Renal pelvis (tissue), 4 donors: Measurements from ENCODE around the gene IDE. TPM values are rescaled to one million over a fixed set of nuclear protein-coding genes. Genes with fewer than 3 reads are reported as not detected.
"Not testable (repeated sequence)": the region's sequence is repeated elsewhere in the genome, so short reads cannot be mapped to it uniquely, and the experiment has no call there.

ENCODE experiments used
- DNase-seq: peaks from one replicate; pipeline ENCODE4 v3.0.0-alpha.2; 2013
- polyA plus RNA-seq, 3 donors: library from polyadenylated mRNA; unstranded; fragments of 120-200 nt; gene quantifications; one replicate each; pipeline ENCODE4 v1.2.1, GENCODE V29; 2013; ENCODE audit not compliant: insufficient read length in 3 of 3

The IDE gene
- polyA plus RNA-seq, 3 donors = 21.1 to 28.1 (median 26.0) TPM

DNA sequence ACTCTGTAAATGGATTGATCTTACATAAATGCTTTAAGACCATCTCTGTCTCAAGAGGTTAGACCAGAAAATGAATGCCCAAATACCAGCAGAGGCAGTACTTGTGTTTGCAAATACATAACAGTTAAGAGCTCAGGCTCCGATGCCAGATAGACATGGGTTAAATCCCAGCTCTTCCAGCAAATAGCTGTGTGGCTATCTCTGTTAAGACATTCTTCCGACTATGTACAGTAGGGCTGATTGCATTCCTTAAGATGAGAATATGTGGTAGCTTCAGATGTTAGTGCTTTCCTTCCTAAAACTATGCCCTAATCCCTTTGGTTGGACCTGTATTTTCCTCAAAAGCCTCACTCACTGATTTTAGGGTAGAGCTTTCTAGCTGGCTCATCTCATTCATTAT, 2.2 kb downstream of the IDE start:
- no peak for DNase-seq

DNA sequence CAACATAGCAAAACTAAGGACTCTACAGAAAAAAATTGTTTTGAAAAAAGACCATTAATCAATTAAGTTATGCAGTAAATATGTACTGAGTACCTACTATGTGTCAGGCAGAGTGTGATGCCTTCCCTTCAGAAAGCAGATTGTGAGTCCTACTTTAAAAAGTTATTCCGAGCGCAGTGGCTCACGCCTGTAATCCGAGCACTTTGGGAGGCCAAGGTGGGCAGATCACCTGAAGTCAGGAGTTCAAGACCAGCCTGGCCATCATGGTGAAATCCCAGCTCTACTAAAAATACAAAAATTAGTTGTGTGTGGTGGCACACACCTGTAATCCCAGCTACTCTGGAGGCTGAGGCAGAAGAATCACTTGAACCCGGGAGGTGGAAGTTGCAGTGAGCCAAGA, 4.2 kb downstream of the IDE start:
- DNase-seq = not testable (repeated sequence)

DNA sequence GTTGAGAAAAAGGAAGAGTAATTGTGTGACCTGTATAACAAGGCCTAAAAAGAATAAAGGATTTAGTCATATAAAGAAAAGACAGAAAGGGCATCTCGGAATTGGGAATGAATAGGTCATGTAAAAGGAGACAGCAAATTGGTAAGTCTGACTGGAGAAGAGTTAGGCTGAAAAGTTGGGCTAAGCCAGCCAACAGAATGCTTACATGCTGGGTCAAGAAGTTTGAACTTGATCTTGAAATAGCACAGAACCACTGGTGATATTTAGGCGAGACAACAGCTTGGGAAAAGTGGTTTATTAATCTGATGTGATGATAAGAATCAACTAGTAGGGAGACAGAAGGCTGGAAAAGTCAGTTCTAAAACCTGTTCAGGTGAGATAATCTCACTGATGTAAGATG, 4.8 kb downstream of the IDE start:
- no peak for DNase-seq

DNA sequence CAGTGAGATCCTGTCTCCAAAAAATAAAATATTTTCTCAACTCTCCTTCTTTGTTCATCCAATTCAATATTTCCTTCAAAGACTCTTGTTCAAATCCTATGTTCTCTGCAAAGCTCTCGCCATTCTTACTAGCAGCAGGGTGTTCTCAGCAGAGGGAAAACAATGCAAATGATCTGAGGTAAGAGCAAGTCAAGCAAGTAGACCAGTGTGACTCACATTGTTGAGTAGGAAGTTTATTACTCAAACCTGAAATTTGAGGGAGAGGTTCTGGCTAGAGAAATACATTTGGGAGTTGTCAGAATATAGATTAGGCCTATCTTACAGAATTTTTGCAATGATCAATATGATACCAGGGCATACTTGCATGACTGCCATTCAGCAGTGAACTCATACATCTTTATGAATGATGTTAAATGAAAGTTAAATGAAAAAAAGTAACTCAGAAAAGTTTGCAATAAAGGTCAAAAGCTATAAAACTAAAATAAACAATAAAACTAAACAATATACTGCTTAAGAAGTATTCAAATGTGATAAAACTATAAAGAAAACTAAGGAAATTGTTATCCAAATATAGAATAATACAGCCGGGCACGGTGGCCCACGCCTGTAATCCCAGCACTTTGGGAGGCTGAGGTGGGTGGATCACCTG, 5.8 kb downstream of the IDE start:
- DNase-seq = no peak

DNA sequence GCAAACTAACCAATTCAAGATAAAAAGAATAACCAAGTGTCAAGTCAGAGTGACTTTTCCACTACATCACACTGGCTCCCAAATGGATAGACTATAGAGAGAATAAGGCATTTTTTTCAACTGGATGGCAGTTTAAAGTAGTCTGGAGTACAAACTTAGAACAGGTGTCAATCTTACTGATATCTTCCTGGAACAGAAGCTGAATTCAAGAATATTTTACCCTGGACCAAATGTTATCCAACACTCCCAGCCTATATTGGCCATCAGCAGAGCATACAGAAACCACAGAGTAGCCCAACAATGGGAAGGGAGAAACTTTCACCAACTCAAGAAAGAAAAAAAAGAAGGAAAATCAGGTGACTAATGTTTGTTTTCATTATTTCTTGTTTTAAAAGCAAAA, 11.5 kb downstream of the IDE start:
- DNase-seq = no peak

DNA sequence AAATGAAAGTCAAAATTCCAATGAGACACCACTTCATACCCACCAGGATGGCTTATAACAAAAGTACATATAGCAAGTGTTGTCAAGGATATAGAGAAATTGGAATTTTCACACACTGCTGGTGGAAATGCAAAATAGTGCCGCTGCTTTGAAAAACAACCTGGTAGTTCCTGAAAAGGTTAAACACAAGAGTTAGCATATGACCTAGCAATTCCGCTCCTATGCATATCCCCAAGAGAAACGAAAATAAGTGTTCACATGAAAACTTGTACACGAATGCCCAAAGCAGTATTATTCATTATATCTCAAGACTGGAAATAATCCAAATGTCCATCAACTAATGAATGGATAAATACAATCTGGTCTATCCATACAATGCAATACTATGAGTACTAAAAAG, 14.8 kb downstream of the IDE start:
- no peak for DNase-seq

DNA sequence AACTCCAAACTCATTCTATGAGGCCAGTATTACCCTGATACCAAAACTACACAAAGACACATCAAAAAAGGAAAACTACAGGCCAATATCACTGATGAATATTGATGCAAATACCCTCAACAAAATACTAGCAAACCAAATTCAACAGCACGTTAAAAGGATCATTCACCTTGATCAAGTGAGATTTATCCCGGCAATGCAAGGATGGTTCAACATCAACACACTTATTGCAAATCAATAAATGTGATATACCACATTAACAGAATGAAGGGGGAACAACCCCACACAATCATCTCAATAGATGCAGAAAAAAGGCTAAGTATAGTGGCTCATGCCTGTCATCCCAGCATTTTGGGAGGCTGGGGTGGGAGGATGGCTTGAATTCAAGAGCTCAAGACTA, 19.9 kb downstream of the IDE start:
- DNase-seq = no peak

DNA sequence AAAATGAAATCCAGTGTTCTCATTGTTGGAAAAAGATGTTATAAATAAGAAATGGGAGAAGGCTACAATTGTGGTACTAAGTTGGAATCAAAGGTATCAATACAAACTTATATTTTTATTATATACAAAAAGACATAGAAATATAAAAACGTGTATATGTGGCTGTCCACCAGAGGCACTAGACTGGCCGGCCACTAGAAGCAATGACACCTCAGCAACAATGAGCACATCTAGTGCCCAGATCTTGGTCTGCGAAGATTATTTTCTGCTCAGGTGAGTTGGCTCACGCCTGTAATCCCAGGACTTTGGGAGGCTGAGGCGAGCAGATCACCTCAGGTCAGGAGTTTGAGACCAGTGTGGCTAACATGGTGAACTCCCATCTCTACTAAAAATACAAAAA, 21.6 kb downstream of the IDE start:
- DNase-seq = no peak

DNA sequence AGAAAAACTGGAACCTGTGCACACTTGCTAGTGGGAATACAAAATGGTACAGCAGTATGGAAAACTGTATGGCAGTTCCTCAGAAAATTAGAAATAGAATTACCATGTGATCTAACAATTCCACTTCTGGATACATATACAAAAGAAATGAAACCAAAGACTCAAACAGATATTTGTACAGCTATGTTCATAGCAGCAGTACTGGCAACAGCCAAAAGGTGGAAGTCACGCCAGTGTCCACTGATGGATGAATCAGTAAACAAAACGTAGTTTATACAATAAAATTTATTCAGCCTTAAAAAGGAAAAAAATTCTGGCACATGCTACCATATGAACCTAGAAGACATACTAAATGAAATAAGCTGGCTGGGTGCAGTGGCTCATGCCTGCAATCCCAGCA, 23.0 kb downstream of the IDE start:
- no peak for DNase-seq

DNA sequence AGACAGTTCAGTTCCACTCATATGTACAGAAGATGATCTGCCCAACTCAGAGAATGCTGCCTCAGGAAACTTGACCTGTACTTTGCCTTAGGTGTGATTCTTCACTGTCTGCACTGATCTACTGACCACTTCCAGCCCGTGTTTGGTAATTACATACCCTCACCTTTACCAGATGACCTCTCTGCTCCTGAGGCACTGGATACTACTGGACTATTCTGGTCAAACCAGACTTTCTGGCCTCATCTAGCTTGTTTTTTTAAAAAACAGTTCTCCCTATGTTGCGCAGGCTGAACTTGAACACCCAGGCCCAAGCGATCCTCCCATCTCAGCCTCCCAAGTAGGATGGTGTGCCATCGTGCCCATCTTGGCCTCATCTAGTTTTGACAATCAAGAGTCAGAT, 26.2 kb downstream of the IDE start:
- DNase-seq = no peak

DNA sequence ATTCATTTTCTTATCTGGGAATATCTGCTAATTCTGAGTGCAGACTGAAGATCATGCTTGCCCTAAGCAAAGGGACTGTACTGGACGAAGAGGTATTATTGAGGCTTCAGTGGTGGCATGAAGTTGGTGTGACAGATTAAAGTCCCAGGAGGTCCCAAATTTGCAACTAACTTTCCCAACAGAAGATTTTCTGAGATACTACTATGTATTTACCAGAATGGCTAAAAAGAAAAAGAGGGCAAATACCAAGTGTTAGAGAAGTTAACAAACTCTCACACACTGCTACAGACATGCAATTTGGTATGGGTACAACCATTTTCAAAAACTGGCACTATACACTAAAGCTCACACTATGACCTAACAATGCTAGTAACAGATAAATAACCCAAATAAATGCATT, 28.3 kb downstream of the IDE start:
- DNase-seq = no peak

DNA sequence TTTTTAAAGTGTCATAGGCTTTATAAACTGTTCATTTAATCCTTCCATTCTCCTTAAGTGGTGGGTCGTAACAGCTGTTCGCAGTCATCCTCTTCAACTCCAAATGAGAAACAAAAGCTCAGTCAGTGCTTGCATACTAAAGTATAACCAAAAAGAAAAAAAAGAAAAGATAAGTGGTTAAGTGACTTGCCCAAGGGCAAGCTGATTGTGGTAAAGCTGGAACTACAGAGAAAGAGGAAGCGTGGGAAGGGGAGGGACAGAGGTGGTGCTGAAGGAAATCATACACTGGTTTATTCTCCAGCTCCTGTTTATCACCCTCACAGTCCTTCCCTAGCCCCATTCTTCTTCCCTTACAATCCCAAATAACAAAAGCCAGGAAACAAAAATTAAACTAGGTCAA, 29.6 kb downstream of the IDE start:
- DNase-seq = no peak

DNA sequence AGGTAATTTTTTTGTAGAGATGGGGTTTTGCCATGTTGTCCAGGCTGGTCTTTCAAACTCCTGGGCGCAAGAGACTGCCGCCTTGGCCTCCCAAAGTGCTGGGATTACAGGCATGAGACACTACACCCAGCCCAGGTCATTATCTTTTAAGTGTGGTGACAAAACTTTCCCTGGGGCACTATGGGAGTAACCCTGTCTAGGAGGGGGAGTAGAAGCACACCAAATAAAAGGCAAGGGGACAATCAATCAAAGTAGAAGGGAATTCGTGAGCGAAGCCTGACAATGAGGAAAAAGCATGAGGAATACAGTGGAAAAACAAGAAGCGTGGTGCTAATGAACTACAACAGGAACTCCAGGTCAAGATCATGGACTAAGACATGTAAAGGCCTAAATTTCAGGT, 31.4 kb downstream of the IDE start:
- DNase-seq = no peak

DNA sequence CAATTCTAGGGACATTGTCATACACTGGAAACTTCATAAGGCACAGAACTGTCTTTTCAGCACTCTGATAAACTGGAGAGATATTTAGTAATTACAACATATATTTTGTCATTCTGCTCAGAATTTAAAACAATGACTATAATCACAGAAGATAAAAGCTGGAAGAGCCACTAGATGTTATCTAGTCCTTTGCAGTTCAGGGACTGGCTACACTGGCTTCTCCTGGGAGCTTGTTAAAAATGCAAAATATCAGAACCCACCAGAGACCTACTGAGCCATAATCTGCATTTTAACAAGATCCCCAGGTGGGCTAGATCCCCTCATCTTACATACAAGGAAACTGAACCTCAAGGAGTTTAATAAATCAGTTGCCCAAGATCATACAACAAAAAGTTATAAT, 32.3 kb downstream of the IDE start:
- no peak for DNase-seq

DNA sequence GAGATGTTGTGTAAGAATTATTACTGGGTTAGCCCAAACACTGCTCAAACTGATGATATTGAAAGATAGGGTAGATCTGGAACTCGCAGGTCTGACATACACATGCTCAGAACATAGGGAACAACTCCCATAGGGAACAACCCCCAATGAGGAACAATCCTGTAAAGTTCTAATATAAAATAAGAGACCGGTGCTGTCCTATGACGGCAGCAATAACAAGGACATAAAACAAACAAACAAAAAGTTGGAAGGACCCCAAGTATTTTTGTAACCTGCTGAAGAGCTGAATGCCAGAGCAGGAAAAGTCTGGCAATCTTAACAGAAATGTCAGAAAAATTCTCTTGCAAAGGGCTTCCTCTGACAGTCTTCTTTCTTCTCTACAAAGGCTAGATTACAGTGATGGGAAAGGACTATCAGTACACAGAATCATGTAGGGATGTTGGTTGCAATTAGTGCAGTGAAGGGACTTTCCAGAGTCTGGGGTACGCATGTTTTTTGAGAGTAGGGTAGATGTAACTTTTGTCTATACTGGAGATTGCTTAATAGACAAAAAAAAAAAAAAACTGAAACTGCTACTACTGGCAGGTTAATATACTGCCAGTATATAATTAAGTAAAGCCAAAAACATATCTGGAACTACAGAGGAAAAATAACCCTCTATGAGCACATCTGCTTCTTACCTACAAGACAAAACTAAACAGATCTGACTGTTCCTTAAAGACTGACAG, 35.5 kb downstream of the IDE start:
- no peak for DNase-seq

DNA sequence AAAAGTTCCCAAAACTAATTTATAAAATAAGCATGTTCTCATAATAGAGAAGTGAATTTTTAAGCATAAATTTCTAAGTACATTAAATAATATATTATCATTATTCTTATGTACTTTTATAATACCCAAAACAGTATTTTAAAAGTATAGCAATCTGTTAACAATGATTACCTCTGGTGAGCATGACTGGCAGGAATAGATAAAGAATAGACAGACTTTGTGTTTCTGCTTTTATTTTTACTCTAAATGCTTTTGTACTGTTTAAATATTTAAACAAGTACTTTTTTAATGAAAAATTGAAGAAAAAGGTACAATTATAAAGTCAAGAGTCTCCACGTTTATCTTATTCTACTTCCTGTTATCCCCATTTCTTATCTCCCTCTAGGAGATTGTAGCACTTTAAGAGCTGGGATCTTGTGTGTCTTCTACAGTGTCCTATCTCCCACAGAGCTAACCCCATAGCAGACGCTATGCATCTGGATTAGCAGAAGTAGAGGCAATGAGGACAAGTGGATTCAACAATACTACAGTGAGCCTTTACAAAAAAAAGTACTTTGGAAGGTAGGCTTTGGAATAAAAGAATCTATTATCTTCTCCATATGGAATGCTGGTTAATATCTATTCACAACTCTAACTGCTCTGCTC, 42.9 kb downstream of the IDE start:
- no peak for DNase-seq

DNA sequence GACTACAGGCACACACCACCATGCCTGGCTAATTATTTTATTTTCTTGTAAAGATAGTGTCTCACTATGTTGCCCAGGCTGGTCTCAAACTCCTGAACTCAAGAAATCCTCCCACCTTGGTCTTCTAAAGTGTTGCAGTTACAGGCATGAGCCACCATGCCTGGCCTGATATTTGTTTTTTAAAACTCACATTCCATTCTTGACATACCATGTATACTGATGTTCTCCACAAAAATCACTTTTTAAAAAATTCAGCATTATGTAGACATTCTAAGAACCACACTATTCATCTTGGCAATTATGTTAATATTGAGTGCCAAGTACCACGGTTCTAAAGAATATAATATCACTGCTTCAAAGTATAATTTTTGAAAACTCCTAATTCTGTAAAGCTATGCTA, 43.5 kb downstream of the IDE start:
- no peak for DNase-seq

DNA sequence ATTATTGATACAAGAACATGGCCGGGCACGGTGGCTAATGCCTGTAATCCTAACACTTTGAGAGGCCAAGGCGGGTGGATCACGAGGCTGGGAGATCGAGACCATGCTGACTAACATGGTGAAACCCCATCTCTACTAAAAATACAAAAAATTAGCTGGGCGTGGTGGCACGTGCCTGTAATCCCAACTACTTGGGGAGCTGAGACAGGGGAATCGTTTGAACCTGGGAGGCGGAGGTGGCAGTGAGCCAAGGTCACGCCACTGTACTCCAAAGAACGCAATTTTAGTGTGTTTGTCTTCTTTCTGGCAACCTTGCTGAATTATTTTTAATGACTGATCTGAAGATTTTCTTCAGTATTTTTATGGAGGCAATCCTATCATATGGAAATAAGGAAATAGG, 46.2 kb downstream of the IDE start:
- DNase-seq = no peak

DNA sequence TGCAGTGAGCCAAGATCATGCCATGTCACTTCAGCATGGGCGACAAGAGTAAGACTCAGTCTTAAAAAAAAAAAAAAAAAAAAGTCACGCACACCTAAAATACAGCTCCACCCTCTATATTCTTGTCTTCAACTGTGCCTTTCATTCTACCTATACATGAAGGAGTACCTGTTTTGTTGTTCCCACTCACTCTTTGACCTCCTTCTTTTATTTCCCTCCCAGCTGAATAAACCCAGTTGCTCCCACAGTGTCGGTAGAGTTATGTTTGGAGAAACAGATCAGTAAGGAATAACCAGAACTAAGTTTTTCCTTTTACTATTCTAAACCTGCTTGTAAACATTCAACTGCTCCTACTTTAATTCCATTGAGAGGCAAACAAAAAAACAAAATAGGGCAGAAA, 50.3 kb downstream of the IDE start:
- DNase-seq = no peak

DNA sequence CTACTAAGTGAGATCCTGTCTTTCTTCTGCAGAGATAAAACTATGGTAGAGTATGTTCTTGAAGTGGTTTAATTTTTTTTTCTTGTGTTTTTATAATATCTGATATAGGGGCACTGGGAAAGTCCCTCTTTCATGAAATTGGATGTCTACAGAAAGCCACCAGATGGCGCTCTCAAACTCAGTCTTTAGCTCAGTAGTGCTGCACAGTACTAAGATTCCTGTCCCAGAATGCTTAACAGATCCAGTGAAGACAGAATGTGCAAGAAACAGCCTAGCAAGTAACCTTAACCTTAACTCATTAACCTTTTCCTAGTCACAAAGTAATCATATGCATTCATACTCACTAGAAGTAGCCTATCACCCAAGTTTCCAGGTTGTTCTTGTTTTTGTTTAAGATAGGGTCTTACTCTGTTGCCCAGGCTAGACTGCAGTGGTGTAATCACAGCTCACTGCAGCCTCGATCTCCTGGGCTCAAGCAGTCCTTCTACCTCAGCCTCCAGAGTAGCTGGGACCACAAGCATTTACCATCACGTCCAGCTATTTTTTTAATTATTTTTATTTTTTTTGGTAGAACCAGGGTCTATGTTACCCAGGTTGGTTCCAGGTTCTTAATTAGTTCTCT, 56.7 kb downstream of the IDE start:
- DNase-seq = peak; percentile 68

DNA sequence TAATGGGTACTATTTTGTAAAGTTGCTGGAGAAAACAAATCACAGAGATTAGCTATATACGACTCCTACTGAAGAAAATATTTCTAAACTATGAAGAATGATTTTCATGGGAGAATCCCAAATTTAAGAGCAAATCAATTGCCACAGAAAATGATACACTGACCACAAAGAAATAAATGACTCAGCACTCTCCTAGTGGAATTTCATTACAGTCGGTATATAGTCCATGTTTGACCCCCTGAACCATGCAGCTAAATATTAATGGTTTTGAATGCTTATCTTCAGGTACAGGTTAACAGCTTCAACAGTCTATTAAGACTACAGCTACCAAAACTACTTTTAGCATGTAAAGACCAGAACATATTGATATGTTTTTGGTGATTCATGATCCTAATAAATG, 65.0 kb downstream of the IDE start:
- DNase-seq = no peak

DNA sequence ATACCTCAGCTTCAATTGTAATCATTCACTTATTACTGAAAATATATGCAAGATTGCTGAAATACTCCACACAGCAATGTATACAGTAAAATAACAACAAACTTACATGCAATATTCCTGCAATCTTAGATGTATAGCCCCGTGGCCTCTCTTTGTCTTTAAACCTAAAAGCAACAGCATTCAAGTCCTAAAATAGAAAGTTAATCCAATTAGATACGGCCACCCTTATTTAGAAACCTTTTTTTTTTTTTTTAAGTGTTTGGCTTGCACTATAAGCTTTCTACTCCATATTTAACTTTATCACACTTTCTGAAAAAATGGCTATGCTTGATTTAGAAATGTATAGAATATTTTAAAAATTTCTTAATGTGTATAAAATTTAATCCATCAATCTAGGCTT, 67.6 kb downstream of the IDE start:
- DNase-seq = no peak

DNA sequence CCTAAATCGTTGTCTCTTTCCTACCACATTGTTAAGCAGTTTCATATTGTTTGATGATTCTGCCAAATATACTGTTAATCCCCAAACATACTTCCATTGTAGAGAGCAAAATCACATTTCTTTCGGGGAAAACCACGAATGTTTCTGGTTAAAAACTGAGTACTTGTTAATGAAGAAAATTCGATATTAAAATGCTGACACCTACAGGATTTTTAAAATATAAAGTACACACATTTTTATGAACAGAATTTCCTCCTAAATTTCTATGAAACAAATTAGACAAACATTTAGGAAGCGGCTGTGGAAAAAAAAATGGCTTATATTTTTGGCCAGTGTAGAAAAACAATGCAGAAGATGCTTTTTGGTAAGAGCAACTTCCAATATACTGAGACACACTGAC, 68.8 kb downstream of the IDE start:
- no peak for DNase-seq
